ENCODE data around the gene PITPNM3. TPM values are rescaled to one million over a fixed set of nuclear protein-coding genes. Genes with fewer than 3 reads are reported as not detected.

Gene PITPNM3
- total and polyA plus RNA-seq, 12 donors: 1.1 to 9.8 (median 6.8) TPM

- H3K4me3 ChIP-seq: no peak overlapping the region
- H3K36me3 ChIP-seq (replicated peaks in 1 of 2): no peaks in the 10 kb centered on the region
- H3K4me1 ChIP-seq (replicated peaks in 1 of 2): no peaks in the 10 kb centered on the region
- 81 to 94% (median 85%) methylated on average over 15 to 16 of the region's 16 CpGs for WGBS, 4 donors
- TF ChIP-seq, protein P1, sequence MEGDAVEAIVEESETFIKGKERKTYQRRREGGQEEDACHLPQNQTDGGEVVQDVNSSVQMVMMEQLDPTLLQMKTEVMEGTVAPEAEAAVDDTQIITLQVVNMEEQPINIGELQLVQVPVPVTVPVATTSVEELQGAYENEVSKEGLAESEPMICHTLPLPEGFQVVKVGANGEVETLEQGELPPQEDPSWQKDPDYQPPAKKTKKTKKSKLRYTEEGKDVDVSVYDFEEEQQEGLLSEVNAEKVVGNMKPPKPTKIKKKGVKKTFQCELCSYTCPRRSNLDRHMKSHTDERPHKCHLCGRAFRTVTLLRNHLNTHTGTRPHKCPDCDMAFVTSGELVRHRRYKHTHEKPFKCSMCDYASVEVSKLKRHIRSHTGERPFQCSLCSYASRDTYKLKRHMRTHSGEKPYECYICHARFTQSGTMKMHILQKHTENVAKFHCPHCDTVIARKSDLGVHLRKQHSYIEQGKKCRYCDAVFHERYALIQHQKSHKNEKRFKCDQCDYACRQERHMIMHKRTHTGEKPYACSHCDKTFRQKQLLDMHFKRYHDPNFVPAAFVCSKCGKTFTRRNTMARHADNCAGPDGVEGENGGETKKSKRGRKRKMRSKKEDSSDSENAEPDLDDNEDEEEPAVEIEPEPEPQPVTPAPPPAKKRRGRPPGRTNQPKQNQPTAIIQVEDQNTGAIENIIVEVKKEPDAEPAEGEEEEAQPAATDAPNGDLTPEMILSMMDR (IDR thresholded peaks at IDR 0.05): no peak
- TF ChIP-seq POLR2A (IDR thresholded peaks at IDR 0.05): no peak
- intact Hi-C loops (cut with DNase I): no loop called here
- H3K27me3 ChIP-seq: no peaks in the 10 kb centered on the region
- no peak overlapping the region for H3K27ac ChIP-seq
- no peak for DNase-seq
- H3K9me3 ChIP-seq (replicated peaks in 1 of 3): no peaks in the 10 kb centered on the region
Observed at GRCh38 chr17:6543079-6544010, 13.0 kb downstream of the PITPNM3 start.

GRCh38 chr17:6542577-6542976, 13.8 kb downstream of the PITPNM3 start:
- no peak for DNase-seq
- H3K27me3 ChIP-seq: no peaks in the 10 kb centered on the region
- no peaks in the 10 kb centered on the region for H3K9me3 ChIP-seq (replicated peaks in 1 of 3)
- no peak overlapping the region for H3K4me3 ChIP-seq
- no peak overlapping the region for H3K27ac ChIP-seq
- intact Hi-C loops (cut with DNase I): no loop called here
- H3K4me1 ChIP-seq (replicated peaks in 1 of 2): no peaks in the 10 kb centered on the region
- no peaks in the 10 kb centered on the region for H3K36me3 ChIP-seq (replicated peaks in 1 of 2)
- TF ChIP-seq POLR2A (IDR thresholded peaks at IDR 0.05): no peak
- TF ChIP-seq, protein P1 (IDR thresholded peaks at IDR 0.05): no peak
- WGBS, 4 donors: 93 to 98% (median 95%) methylated on average over 3 to 4 of the region's 4 CpGs

GRCh38 chr17:6541886-6542285, 14.5 kb downstream of the PITPNM3 start:
- DNase-seq: no peak
- H3K4me1 ChIP-seq (replicated peaks in 1 of 2): no peaks in the 10 kb centered on the region
- intact Hi-C loops (cut with DNase I): no loop called here
- H3K4me3 ChIP-seq: no peak overlapping the region
- H3K9me3 ChIP-seq (replicated peaks in 1 of 3): no peaks in the 10 kb centered on the region
- H3K27ac ChIP-seq: no peak overlapping the region
- H3K27me3 ChIP-seq: no peaks in the 10 kb centered on the region
- no peaks in the 10 kb centered on the region for H3K36me3 ChIP-seq (replicated peaks in 1 of 2)
- 90 to 98% (median 96%) methylated on average over 4 of the region's 4 CpGs for WGBS, 4 donors
- no peak for TF ChIP-seq POLR2A (IDR thresholded peaks at IDR 0.05)
- TF ChIP-seq, protein P1 (IDR thresholded peaks at IDR 0.05): no peak

- TF ChIP-seq, protein P1 (IDR thresholded peaks at IDR 0.05): no peak
- TF ChIP-seq POLR2A (IDR thresholded peaks at IDR 0.05): no peak
- 79 to 87% (median 85%) methylated on average over 3 of the region's 3 CpGs for WGBS, 4 donors
- no peaks in the 10 kb centered on the region for H3K36me3 ChIP-seq (replicated peaks in 1 of 2)
- no peak overlapping the region for H3K27ac ChIP-seq
- H3K9me3 ChIP-seq (replicated peaks in 1 of 3): no peaks in the 10 kb centered on the region
- H3K4me3 ChIP-seq: no peak overlapping the region
- intact Hi-C loops (cut with DNase I): no loop called here
- no peaks in the 10 kb centered on the region for H3K4me1 ChIP-seq (replicated peaks in 1 of 2)
- no peaks in the 10 kb centered on the region for H3K27me3 ChIP-seq
- DNase-seq: no peak
Observed at GRCh38 chr17:6539871-6540270, 16.5 kb downstream of the PITPNM3 start.

Measured in adrenal gland (tissue), 12 donors.